Measurements from ENCODE around the gene HOXA3. TPM values are rescaled to one million over a fixed set of nuclear protein-coding genes. Genes with fewer than 3 reads are reported as not detected.

Gene HOXA3
- total and polyA plus RNA-seq, 2 of the 13 experiments (the other 11 are each of a cell fraction or from before 2014, with no cell fraction given): 2.9 to 4.6 TPM

- Histone ChIP-seq H3K79me2 (ENCODE audit: insufficient read depth, low read length) (no peaks in the 10 kb centered on the region), H2AFZ (ENCODE audit: low read length) (no peak overlapping the region), H4K20me1 (ENCODE audit: insufficient read depth, low read length) (no peaks in the 10 kb centered on the region), H3K9ac (ENCODE audit: insufficient read depth, low read depth, low read length) (peak overlapping the region; percentile 67), H3K36me3 (replicated peaks in 1 of 2; ENCODE audit: control insufficient read depth in 1 of 2, insufficient read depth in 2 of 2, low read length in 2 of 2) (no peaks in the 10 kb centered on the region; a peak in 2 of 5 replicates), H3K4me1 (ENCODE audit: insufficient read depth, low read length) (peaks cover 9% of the 10 kb centered on the region), H3K27ac (ENCODE audit: extremely low read length, insufficient read depth, low read length) (peak overlapping the region; percentile 60), H3K4me3 (replicated peaks in 1 of 3; ENCODE audit: insufficient read depth in 1 of 3, low read depth in 2 of 3, low read length in 3 of 3) (peak overlapping the region; percentile 70 to 79 (median 76)), H3K4me2 (ENCODE audit: low read depth, low read length) (peak overlapping the region; percentile 70), H3K9me3 (ENCODE audit: low read length) (no peaks in the 10 kb centered on the region), H3K27me3 (ENCODE audit: control insufficient read depth in 1 of 2, insufficient read depth in 2 of 2, low read length in 2 of 2) (no peaks in the 10 kb centered on the region)
- 54% methylated on average over 29 of the region's 29 CpGs for WGBS (ENCODE audit: low lambda C conversion rate)
- in situ Hi-C loops (cut with HindIII; ENCODE audit: extremely low pct_ligation_motif_present, low pct_unique_long_range_greater_than_20kb): no loop called here
- no peak for DNase-seq (ENCODE audit: low spot score)
- ATAC-seq: peak; percentile 63
- POLR2A ChIA-PET: interaction anchor here (1.5 to 2.7 kb wide), 6 partner anchors 8 to 455 kb away, joined by 3 to 13 read pairs (median 10); partner anchors contain the start of genes HOXA4 and SKAP2
- no peak for FAIRE-seq
- BruUV-seq (replicated peaks): no TSS peak
- CTCF ChIA-PET (ENCODE audit: low intra/inter-chr PET ratio, low total read pairs): no interaction called here
- intact Hi-C loops (cut with micrococcal nuclease; ENCODE audit: unreplicated experiment): loop anchor here (5.0 kb wide), 1 partner anchor 765 kb away; no protein-coding TSS in a partner anchor
- TF ChIP-seq ZNF605 (CRISPR knock-in tag; IDR thresholded peaks at IDR 0.05): peak; percentile 23; the same call in 1 of the 2 replicates
- TF ChIP-seq MAFG (CRISPR knock-in tag; IDR thresholded peaks at IDR 0.05): no peak
- TF ChIP-seq ZMYM2 (CRISPR knock-in tag; IDR thresholded peaks at IDR 0.05): no peak
- no peak for TF ChIP-seq ZNF317 (CRISPR knock-in tag; IDR thresholded peaks at IDR 0.05)
- TF ChIP-seq ZBTB7B (CRISPR knock-in tag; IDR thresholded peaks at IDR 0.05): 0 out of 2 replicates have a peak, but pooled peaks have one; percentile 4
- TF ChIP-seq, protein P1, sequence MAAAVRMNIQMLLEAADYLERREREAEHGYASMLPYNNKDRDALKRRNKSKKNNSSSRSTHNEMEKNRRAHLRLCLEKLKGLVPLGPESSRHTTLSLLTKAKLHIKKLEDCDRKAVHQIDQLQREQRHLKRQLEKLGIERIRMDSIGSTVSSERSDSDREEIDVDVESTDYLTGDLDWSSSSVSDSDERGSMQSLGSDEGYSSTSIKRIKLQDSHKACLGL (CRISPR knock-in tag; IDR thresholded peaks at IDR 0.05): 0 out of 2 replicates have a peak, but pooled peaks have one; percentile 13
- no peak for TF ChIP-seq MTF2 (CRISPR knock-in tag; IDR thresholded peaks at IDR 0.05; ENCODE audit: borderline replicate concordance)
- TF ChIP-seq ASH2L (IDR thresholded peaks at IDR 0.05; ENCODE audit: insufficient read length, low read depth, low read length): peak; percentile 4
- no peak for TF ChIP-seq KAT7 (CRISPR knock-in tag; IDR thresholded peaks at IDR 0.05; ENCODE audit: borderline replicate concordance)
- no peak for TF ChIP-seq HNRNPUL1 (IDR thresholded peaks at IDR 0.05; ENCODE audit: low read depth, low read length)
- TF ChIP-seq SOX6 (IDR thresholded peaks at IDR 0.05): no peak
- TF ChIP-seq SOX6 (CRISPR knock-in tag; IDR thresholded peaks at IDR 0.05): no peak
- TF ChIP-seq EP300 (IDR thresholded peaks at IDR 0.05; ENCODE audit: low read depth in 2 of 2, low read length in 2 of 2): no peak
- no peak for TF ChIP-seq EP300 (CRISPR knock-in tag; IDR thresholded peaks at IDR 0.05; ENCODE audit: borderline replicate concordance)
- TF ChIP-seq MIER2 (CRISPR knock-in tag; IDR thresholded peaks at IDR 0.05): no peak
- TF ChIP-seq, protein P2, sequence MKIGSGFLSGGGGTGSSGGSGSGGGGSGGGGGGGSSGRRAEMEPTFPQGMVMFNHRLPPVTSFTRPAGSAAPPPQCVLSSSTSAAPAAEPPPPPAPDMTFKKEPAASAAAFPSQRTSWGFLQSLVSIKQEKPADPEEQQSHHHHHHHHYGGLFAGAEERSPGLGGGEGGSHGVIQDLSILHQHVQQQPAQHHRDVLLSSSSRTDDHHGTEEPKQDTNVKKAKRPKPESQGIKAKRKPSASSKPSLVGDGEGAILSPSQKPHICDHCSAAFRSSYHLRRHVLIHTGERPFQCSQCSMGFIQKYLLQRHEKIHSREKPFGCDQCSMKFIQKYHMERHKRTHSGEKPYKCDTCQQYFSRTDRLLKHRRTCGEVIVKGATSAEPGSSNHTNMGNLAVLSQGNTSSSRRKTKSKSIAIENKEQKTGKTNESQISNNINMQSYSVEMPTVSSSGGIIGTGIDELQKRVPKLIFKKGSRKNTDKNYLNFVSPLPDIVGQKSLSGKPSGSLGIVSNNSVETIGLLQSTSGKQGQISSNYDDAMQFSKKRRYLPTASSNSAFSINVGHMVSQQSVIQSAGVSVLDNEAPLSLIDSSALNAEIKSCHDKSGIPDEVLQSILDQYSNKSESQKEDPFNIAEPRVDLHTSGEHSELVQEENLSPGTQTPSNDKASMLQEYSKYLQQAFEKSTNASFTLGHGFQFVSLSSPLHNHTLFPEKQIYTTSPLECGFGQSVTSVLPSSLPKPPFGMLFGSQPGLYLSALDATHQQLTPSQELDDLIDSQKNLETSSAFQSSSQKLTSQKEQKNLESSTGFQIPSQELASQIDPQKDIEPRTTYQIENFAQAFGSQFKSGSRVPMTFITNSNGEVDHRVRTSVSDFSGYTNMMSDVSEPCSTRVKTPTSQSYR (CRISPR knock-in tag; IDR thresholded peaks at IDR 0.05; ENCODE audit: borderline replicate concordance): no peak
- TF ChIP-seq HNRNPH1 (optimal IDR thresholded peaks at IDR 0.05; ENCODE audit: low read depth, low read length): no peak
- no peak for TF ChIP-seq CBFB (CRISPR knock-in tag; IDR thresholded peaks at IDR 0.05)
- no peak for TF ChIP-seq REPIN1 (CRISPR knock-in tag; IDR thresholded peaks at IDR 0.05; ENCODE audit: borderline replicate concordance, low read depth)
- TF ChIP-seq JUN (CRISPR knock-in tag; IDR thresholded peaks at IDR 0.05): no peak
- TF ChIP-seq MATR3 (CRISPR knock-in tag; IDR thresholded peaks at IDR 0.05): no peak
- no peak for TF ChIP-seq MLX (CRISPR knock-in tag; IDR thresholded peaks at IDR 0.05)
- no peak for TF ChIP-seq ZNF121 (CRISPR knock-in tag; IDR thresholded peaks at IDR 0.05)
- no peak for TF ChIP-seq SKI (IDR thresholded peaks at IDR 0.05; ENCODE audit: partially characterized antibody)
- TF ChIP-seq TRIM24 (CRISPR knock-in tag; IDR thresholded peaks at IDR 0.05): no peak
These were observed 9.8 kb downstream of the HOXA3 start for GRCh38 chr7:27142580-27143022.

All from HepG2 (cell line).